ENCODE results near the gene KCTD8.
A peak's percentile ranks its signal among the peaks of the same experiment; 100 is the strongest.

KCTD8 gene

GRCh38 chr4:44448521-44449461 lies at the start of gene KCTD8:
Gene KCTD8 (minus strand): TSS chr4:44448809.
- DNase-seq (ENCODE audit: low spot score), result peak; percentile 9

GRCh38 chr4:44494810-44495701 lies 46.4 kb upstream of the KCTD8 start:
- no peak for DNase-seq (ENCODE audit: low spot score)

GRCh38 chr4:44493924-44494323 lies 45.3 kb upstream of the KCTD8 start:
- DNase-seq (ENCODE audit: low spot score), result no peak

GRCh38 chr4:44487341-44487740 lies 38.7 kb upstream of the KCTD8 start:
- DNase-seq (ENCODE audit: low spot score), result no peak

- DNase-seq (ENCODE audit: low spot score), result no peak
Observed at GRCh38 chr4:44479731-44480130, 31.1 kb upstream of the KCTD8 start.

- no peak for DNase-seq (ENCODE audit: low spot score)
Observed at GRCh38 chr4:44462259-44462658, 13.7 kb upstream of the KCTD8 start.

GRCh38 chr4:44447563-44448504 lies 775 bp downstream of the KCTD8 start:
- no peak for DNase-seq (ENCODE audit: low spot score)

GRCh38 chr4:44446801-44447562 lies 1.6 kb downstream of the KCTD8 start:
- DNase-seq (ENCODE audit: low spot score), result no peak

- no peak for DNase-seq (ENCODE audit: low spot score)
Observed at GRCh38 chr4:44446191-44446590, 2.4 kb downstream of the KCTD8 start.

- no peak for DNase-seq (ENCODE audit: low spot score)
Observed at GRCh38 chr4:44438687-44439086, 9.9 kb downstream of the KCTD8 start.

GRCh38 chr4:44434247-44434646 lies 14.4 kb downstream of the KCTD8 start:
- DNase-seq (ENCODE audit: low spot score), result no peak

- DNase-seq (ENCODE audit: low spot score), result no peak
Observed at GRCh38 chr4:44425614-44426208, 22.9 kb downstream of the KCTD8 start.

GRCh38 chr4:44422912-44423311 lies 25.7 kb downstream of the KCTD8 start:
- no peak for DNase-seq (ENCODE audit: low spot score)

- no peak for DNase-seq (ENCODE audit: low spot score)
Observed at GRCh38 chr4:44421330-44422065, 27.1 kb downstream of the KCTD8 start.

GRCh38 chr4:44415251-44415650 lies 33.4 kb downstream of the KCTD8 start:
- no peak for DNase-seq (ENCODE audit: low spot score)

- no peak for DNase-seq (ENCODE audit: low spot score)
Observed at GRCh38 chr4:44368413-44369167, 80.0 kb downstream of the KCTD8 start.

- no peak for DNase-seq (ENCODE audit: low spot score)
Observed at GRCh38 chr4:44354172-44354571, 94.4 kb downstream of the KCTD8 start.

GRCh38 chr4:44351069-44351468 lies 97.5 kb downstream of the KCTD8 start:
- DNase-seq (ENCODE audit: low spot score), result no peak

GRCh38 chr4:44342800-44343199 lies 105.8 kb downstream of the KCTD8 start:
- DNase-seq (ENCODE audit: low spot score), result no peak

Measured in hematopoietic multipotent progenitor cell treated with erythropoietin and hydrocortisone succinate and interleukin-3 and kit ligand, for 15 days (in vitro differentiated cells).